ENCODE data around the gene ARHGEF25.

Gene ARHGEF25

GRCh38 chr12:57592551-57593165 is 18.6 kb upstream of the ARHGEF25 start:
- TF ChIP-seq ZNF596 (tag by site-specific recombination; IDR thresholded peaks at IDR 0.05), result no peak
- no peak for TF ChIP-seq PRDM1 (tag by site-specific recombination; IDR thresholded peaks at IDR 0.05)
- no peak for TF ChIP-seq KLF17 (tag by site-specific recombination; IDR thresholded peaks at IDR 0.05)
- TF ChIP-seq ZNF132 (tag by site-specific recombination; IDR thresholded peaks at IDR 0.05; ENCODE audit: borderline replicate concordance), result no peak
- no peak for TF ChIP-seq ZNF501 (tag by site-specific recombination; IDR thresholded peaks at IDR 0.05)
- POLR2A ChIA-PET, result interaction anchor here (1.1 to 2.6 kb wide), 4 partner anchors 13 to 72 kb away, joined by 3 to 9 read pairs (median 4); partner anchors contain the start of genes B4GALNT1 and DDIT3

GRCh38 chr12:57593187-57593586 is 18.0 kb upstream of the ARHGEF25 start:
- ChIA-PET CTCF (interaction anchor here (0.7 to 3.3 kb wide), 5 partner anchors 9 to 173 kb away, joined by 3 to 42 read pairs (median 4); partner anchors contain the start of gene B4GALNT1), POLR2A (interaction anchor here (1.2 to 2.6 kb wide), 3 partner anchors 13 to 18 kb away, joined by 3 to 9 read pairs (median 4); partner anchors contain the start of gene ARHGEF25)
- peak; percentile 78 for TF ChIP-seq ZBTB17 (tag by site-specific recombination; IDR thresholded peaks at IDR 0.05)
- no peak for TF ChIP-seq ZNF202 (tag by site-specific recombination; IDR thresholded peaks at IDR 0.05; ENCODE audit: borderline replicate concordance)
- no peak overlapping the region for H3K4me3 ChIP-seq (ENCODE audit: low read depth, low read length)
- H3K27ac ChIP-seq (ENCODE audit: extremely low read depth, low read depth, low read length), result no peak overlapping the region
- peaks cover 11 to 35% of the 10 kb centered on the region in 2 experiments; a peak in 2 of 3 replicates for H3K36me3 ChIP-seq (ENCODE audit: control insufficient read depth in 2 of 2, insufficient read depth in 1 of 2, low read length in 2 of 2)
- peaks cover 5% of the 10 kb centered on the region for H3K4me1 ChIP-seq (ENCODE audit: control insufficient read depth, insufficient read depth, low read length)
- no peaks in the 10 kb centered on the region for H3K9me3 ChIP-seq (ENCODE audit: control insufficient read depth, insufficient read depth, low read depth, low read length)

More at GRCh38 chr12:57592551-57593165, 18.6 kb upstream of the ARHGEF25 start:
- no peak overlapping the region for H3K27ac ChIP-seq (ENCODE audit: extremely low read depth, low read depth, low read length)
- CTCF ChIA-PET, result interaction anchor here (0.6 to 3.3 kb wide), 6 partner anchors 8 to 174 kb away, joined by 3 to 42 read pairs (median 4); partner anchors contain the start of gene B4GALNT1
- H3K9me3 ChIP-seq (ENCODE audit: control insufficient read depth, insufficient read depth, low read depth, low read length), result no peaks in the 10 kb centered on the region
- no peak overlapping the region for H3K4me3 ChIP-seq (ENCODE audit: low read depth, low read length)
- peaks cover 5% of the 10 kb centered on the region for H3K4me1 ChIP-seq (ENCODE audit: control insufficient read depth, insufficient read depth, low read length)
- H3K36me3 ChIP-seq (ENCODE audit: control insufficient read depth in 2 of 2, insufficient read depth in 1 of 2, low read length in 2 of 2), result peaks cover 11 to 30% of the 10 kb centered on the region in 2 experiments; a peak in 2 of 3 replicates

- POLR2A ChIA-PET, result interaction anchor here (0.9 kb wide), 1 partner anchor 15 kb away, joined by 3 read pairs; no protein-coding TSS in a partner anchor
- CTCF ChIA-PET, result interaction anchor here (0.6 to 2.6 kb wide), 4 partner anchors 10 to 20 kb away, joined by 3 to 13 read pairs (median 4); no protein-coding TSS in a partner anchor
- no peak for TF ChIP-seq ZNF2 (tag by site-specific recombination; IDR thresholded peaks at IDR 0.05)
- no peak for TF ChIP-seq ZNF677 (tag by site-specific recombination; IDR thresholded peaks at IDR 0.05)
- no peak for TF ChIP-seq SCRT2 (tag by site-specific recombination; IDR thresholded peaks at IDR 0.05)
- TF ChIP-seq ZNF26 (tag by site-specific recombination; IDR thresholded peaks at IDR 0.05), result no peak
- no peak for TF ChIP-seq ZNF843 (tag by site-specific recombination; IDR thresholded peaks at IDR 0.05)
- no peak for TF ChIP-seq ZNF366 (tag by site-specific recombination; conservative IDR thresholded peaks at IDR 0.05)
- TF ChIP-seq ZNF585B (tag by site-specific recombination; IDR thresholded peaks at IDR 0.05), result no peak
- no peak for TF ChIP-seq BCL11A (tag by site-specific recombination; IDR thresholded peaks at IDR 0.05; ENCODE audit: low read depth)
- no peak for TF ChIP-seq ZNF792 (tag by site-specific recombination; IDR thresholded peaks at IDR 0.05)
- TF ChIP-seq KLF1 (tag by site-specific recombination; IDR thresholded peaks at IDR 0.05), result no peak
- no peak for TF ChIP-seq ZFP69B (tag by site-specific recombination; IDR thresholded peaks at IDR 0.05)
- no peak for TF ChIP-seq SP7 (tag by site-specific recombination; IDR thresholded peaks at IDR 0.05)
- TF ChIP-seq KLF10 (tag by site-specific recombination; IDR thresholded peaks at IDR 0.05), result no peak
- TF ChIP-seq ZFHX2 (tag by site-specific recombination; conservative IDR thresholded peaks at IDR 0.05), result no peak
- no peak for TF ChIP-seq ZNF513 (tag by site-specific recombination; IDR thresholded peaks at IDR 0.05)
- no peak for TF ChIP-seq ZNF404 (tag by site-specific recombination; IDR thresholded peaks at IDR 0.05)
- TF ChIP-seq ZNF280C (tag by site-specific recombination; IDR thresholded peaks at IDR 0.05), result no peak
- TF ChIP-seq SETDB1 (IDR thresholded peaks at IDR 0.05; ENCODE audit: insufficient read length, low read length), result no peak
- TF ChIP-seq ZNF623 (tag by site-specific recombination; IDR thresholded peaks at IDR 0.05), result no peak
- peaks cover 6 to 70% of the 10 kb centered on the region in 2 experiments for H3K36me3 ChIP-seq (ENCODE audit: control insufficient read depth in 2 of 2, insufficient read depth in 1 of 2, low read length in 2 of 2)
- H3K4me3 ChIP-seq (ENCODE audit: low read depth, low read length), result no peak overlapping the region
- H3K27ac ChIP-seq (ENCODE audit: extremely low read depth, low read depth, low read length), result no peak overlapping the region
- peaks cover 3% of the 10 kb centered on the region; the same call in 1 of the 2 replicates for H3K4me1 ChIP-seq (ENCODE audit: control insufficient read depth, insufficient read depth, low read length)
- H3K9me3 ChIP-seq (ENCODE audit: control insufficient read depth, insufficient read depth, low read depth, low read length), result no peaks in the 10 kb centered on the region
Observed at GRCh38 chr12:57600395-57600794, 10.8 kb upstream of the ARHGEF25 start.

Measured in HEK293 (cell line).